Measurements from ENCODE around the gene SCARF1. TPM values are rescaled to one million over a fixed set of nuclear protein-coding genes. Genes with fewer than 3 reads are reported as not detected.

The SCARF1 gene
- total RNA-seq, 1 donor from 2014 or later = 4.0 TPM

DNA sequence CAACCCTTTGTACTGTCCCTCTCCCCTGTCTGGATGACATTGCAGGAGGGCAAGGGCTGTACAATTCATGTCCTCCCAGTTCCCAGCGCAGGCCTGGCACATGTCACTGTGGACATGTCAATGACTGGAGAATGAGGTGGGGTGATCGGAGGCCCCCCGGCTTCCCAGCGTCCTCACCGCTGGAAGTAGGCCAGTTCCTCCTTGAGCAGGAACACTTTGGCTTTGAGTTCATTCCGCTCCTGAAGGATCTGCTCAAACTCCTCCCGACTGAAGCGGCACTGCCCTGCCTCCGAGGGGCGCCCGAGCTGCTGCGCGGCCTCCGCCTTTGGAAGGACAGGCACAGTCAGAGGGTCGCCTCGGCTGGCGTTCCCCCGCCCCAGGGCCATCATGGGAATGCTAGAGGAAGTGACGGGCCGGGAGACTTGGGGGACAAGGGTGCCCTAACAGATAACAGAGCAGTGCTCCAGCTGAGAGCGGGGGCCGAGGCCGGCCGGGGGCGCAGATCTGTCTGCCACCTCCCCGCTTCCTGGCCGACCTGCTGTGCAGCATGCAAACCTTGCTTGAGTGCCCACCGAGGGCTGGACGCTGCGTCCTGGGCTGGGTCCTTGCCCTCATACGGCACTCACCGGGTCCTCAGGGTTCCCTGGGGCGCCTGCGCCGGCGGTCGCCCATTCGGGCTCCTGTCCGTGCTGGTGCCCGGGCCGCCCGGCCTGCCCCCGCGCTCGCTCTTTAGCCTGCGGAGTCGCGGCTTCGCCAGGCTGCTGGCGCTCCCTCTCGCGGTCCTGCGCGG, 2.8 kb upstream of the SCARF1 start:
- peaks cover 5% of the 10 kb centered on the region for H3K27me3 Mint-ChIP-seq (ENCODE audit: unreplicated experiment)
- TF ChIP-seq, protein P1, sequence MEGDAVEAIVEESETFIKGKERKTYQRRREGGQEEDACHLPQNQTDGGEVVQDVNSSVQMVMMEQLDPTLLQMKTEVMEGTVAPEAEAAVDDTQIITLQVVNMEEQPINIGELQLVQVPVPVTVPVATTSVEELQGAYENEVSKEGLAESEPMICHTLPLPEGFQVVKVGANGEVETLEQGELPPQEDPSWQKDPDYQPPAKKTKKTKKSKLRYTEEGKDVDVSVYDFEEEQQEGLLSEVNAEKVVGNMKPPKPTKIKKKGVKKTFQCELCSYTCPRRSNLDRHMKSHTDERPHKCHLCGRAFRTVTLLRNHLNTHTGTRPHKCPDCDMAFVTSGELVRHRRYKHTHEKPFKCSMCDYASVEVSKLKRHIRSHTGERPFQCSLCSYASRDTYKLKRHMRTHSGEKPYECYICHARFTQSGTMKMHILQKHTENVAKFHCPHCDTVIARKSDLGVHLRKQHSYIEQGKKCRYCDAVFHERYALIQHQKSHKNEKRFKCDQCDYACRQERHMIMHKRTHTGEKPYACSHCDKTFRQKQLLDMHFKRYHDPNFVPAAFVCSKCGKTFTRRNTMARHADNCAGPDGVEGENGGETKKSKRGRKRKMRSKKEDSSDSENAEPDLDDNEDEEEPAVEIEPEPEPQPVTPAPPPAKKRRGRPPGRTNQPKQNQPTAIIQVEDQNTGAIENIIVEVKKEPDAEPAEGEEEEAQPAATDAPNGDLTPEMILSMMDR (IDR thresholded peaks at IDR 0.05; ENCODE audit: partially characterized antibody, unreplicated experiment) = no peak
- H3K9me3 Mint-ChIP-seq (ENCODE audit: unreplicated experiment) = peaks cover 4% of the 10 kb centered on the region
- DNase-seq = peak; percentile 59
- no peaks in the 10 kb centered on the region for H3K36me3 Mint-ChIP-seq (ENCODE audit: unreplicated experiment)
- H3K4me1 Mint-ChIP-seq (ENCODE audit: low read depth, unreplicated experiment) = peaks cover 16% of the 10 kb centered on the region
- H3K4me3 Mint-ChIP-seq (ENCODE audit: unreplicated experiment) = no peak overlapping the region
- no peak overlapping the region for H3K27ac Mint-ChIP-seq (ENCODE audit: unreplicated experiment)

DNA sequence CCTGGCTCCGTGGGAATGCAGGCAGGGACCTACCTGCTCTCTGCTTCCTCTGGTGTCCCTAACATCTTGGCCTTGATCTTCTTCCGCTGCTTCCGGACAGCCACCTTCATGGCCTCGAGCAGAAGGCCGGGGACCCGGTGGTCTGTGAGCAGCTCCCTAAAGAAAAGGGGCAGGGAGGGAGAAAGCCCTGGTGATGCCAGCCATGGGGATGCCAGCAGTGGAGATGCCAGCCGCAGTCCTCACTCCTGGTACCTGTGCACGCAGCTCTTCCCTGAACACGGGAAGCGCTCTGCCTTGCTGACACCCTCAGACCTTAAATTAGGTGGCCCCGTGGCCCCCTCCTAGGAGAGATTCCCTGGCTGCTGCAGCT, 2.3 kb upstream of the SCARF1 start:
- Mint-ChIP-seq H3K27ac (ENCODE audit: unreplicated experiment) (no peak overlapping the region), H3K4me3 (ENCODE audit: unreplicated experiment) (no peak overlapping the region), H3K9me3 (ENCODE audit: unreplicated experiment) (peaks cover 4% of the 10 kb centered on the region), H3K4me1 (ENCODE audit: low read depth, unreplicated experiment) (peaks cover 16% of the 10 kb centered on the region), H3K36me3 (ENCODE audit: unreplicated experiment) (no peaks in the 10 kb centered on the region), H3K27me3 (ENCODE audit: unreplicated experiment) (peaks cover 5% of the 10 kb centered on the region)
- TF ChIP-seq, protein P1 (IDR thresholded peaks at IDR 0.05; ENCODE audit: partially characterized antibody, unreplicated experiment) = no peak
- DNase-seq = no peak

DNA sequence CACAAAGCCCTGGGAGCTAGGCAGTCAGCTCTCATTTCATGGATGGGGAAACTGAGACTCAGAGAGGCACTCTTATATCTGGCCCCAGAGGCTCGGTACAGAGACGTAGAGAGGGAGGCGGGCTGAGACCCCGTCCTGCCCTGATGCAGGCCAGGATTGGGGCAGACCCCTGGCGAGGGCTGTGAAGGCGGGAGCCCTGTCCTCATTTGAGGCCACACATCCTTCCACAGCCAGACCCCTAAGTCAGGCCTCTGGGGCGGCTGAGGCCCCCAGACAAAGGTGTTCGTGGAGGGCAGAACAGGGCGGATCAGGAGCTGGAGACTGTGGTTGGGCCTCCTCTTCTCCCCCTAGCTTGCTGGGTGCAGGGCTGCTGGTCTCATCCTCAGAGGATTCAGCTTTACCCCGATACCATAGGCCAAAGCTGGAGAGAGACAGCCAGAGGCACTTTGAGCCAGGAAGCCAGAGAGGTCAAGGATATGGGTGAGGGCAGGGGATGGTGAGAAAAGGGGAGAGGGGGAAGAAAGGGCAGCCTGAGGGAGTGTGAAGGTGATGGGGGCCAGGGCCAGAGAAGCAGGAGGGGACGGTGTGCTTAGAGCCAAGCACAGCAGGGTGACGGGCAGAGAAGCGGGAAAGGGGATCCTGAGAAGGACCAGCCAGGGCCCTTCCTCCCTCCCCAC, 805 bp upstream of the SCARF1 start:
- H3K4me1 Mint-ChIP-seq (ENCODE audit: low read depth, unreplicated experiment) = peaks cover 16% of the 10 kb centered on the region
- peaks cover 4% of the 10 kb centered on the region for H3K9me3 Mint-ChIP-seq (ENCODE audit: unreplicated experiment)
- H3K27me3 Mint-ChIP-seq (ENCODE audit: unreplicated experiment) = peaks cover 6% of the 10 kb centered on the region
- TF ChIP-seq, protein P1 (IDR thresholded peaks at IDR 0.05; ENCODE audit: partially characterized antibody, unreplicated experiment) = no peak
- no peak for DNase-seq
- peak overlapping the region; percentile 92 for H3K27ac Mint-ChIP-seq (ENCODE audit: unreplicated experiment)
- H3K4me3 Mint-ChIP-seq (ENCODE audit: unreplicated experiment) = peak overlapping the region; percentile 76
- H3K36me3 Mint-ChIP-seq (ENCODE audit: unreplicated experiment) = no peaks in the 10 kb centered on the region

DNA sequence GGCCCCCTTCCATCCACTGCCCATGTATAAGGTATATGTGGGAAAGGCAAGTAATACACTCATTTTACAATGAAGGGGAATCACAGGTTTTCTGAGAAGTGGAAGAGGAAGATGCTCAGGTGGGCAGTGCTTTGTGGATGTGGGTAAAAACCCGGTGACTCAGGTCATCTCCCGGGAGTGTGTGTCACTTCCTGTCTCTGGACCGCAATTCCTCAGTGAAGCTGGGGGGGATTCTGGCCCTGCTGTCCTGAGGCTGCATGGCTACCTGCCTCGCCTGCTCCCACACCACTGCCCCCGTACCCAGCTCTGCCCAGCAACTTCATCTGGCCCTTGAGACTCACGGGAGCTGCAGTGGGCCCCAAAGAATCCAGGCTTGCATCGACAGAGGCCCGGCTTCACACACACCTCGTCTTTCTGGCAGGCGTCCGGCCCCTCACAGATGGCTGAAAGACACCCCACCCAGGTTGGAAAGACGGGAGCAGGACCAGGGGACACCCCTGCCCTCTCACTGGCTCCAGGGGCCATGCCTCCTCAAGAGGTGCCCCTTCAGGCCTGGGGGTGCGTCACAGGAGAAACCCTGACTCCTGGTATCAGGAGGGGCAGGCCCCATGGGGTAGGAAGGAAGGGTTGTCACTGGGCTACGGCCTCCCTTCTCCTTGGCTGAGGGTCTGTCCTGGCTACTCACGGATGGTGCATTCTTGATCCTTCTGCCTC, 882 bp downstream of the SCARF1 start:
- peaks cover 5% of the 10 kb centered on the region for H3K9me3 Mint-ChIP-seq (ENCODE audit: unreplicated experiment)
- H3K36me3 Mint-ChIP-seq (ENCODE audit: unreplicated experiment) = no peaks in the 10 kb centered on the region
- TF ChIP-seq, protein P1 (IDR thresholded peaks at IDR 0.05; ENCODE audit: partially characterized antibody, unreplicated experiment) = no peak
- H3K4me3 Mint-ChIP-seq (ENCODE audit: unreplicated experiment) = peak overlapping the region; percentile 81
- peak overlapping the region; percentile 92 for H3K27ac Mint-ChIP-seq (ENCODE audit: unreplicated experiment)
- no peak for DNase-seq
- peaks cover 20% of the 10 kb centered on the region for H3K4me1 Mint-ChIP-seq (ENCODE audit: low read depth, unreplicated experiment)
- peaks cover 10% of the 10 kb centered on the region for H3K27me3 Mint-ChIP-seq (ENCODE audit: unreplicated experiment)

Measured in glutamatergic neuron (in vitro differentiated cells).